Mesothelial cell of epicardium (in vitro differentiated cells): Measurements from ENCODE around the gene GGTLC1. TPM values are rescaled to one million over a fixed set of nuclear protein-coding genes. Genes with fewer than 3 reads are reported as not detected.

Source experiments
- DNase-seq, 2 experiments: peaks; one replicate each; pipeline ENCODE4 v3.0.0; 2021; ENCODE audit warnings: low spot score in 2 of 2; ENCODE audit not compliant: unreplicated experiment in 2 of 2
- H3K27ac Mint-ChIP-seq: 2 replicates; pipeline ENCODE4 v1.8.0; 2021; ENCODE audit warnings: mixed read lengths
- H3K27me3 Mint-ChIP-seq: 2 replicates; pipeline ENCODE4 v1.8.0; 2021; ENCODE audit warnings: low read depth, mixed read lengths
- H3K36me3 Mint-ChIP-seq: 2 replicates; pipeline ENCODE4 v1.8.0; 2021; ENCODE audit warnings: mixed read lengths
- H3K4me1 Mint-ChIP-seq: 2 replicates; pipeline ENCODE4 v1.8.0; 2021; ENCODE audit warnings: mixed read lengths
- H3K4me3 Mint-ChIP-seq: 2 replicates; pipeline ENCODE4 v1.8.0; 2021; ENCODE audit warnings: mild to moderate bottlenecking, moderate library complexity, mixed read lengths
- H3K9me3 Mint-ChIP-seq: 2 replicates; pipeline ENCODE4 v1.8.0; 2021; ENCODE audit warnings: mixed read lengths
- CTCF ChIP-seq: fragments of 200-600 bp; sonication (generic); IDR thresholded peaks from one replicate; pipeline ENCODE4 v1.5.0; 2021; ENCODE audit warnings: antibody characterized with exemption; ENCODE audit not compliant: unreplicated experiment
- total RNA-seq: library from RNA; stranded (reverse); gene quantifications from 3 replicates; pipeline ENCODE4 v1.2.1, GENCODE V29; 2021

GGTLC1 gene
- total RNA-seq, 1 donor from 2014 or later: not detected

GRCh38 chr20:23938118-23938438 lies 50.5 kb downstream of the GGTLC1 start:
- no peak for TF ChIP-seq CTCF
- peaks cover 6% of the 10 kb centered on the region for H3K9me3 Mint-ChIP-seq
- H3K4me1 Mint-ChIP-seq: no peaks in the 10 kb centered on the region
- no peaks in the 10 kb centered on the region for H3K36me3 Mint-ChIP-seq
- H3K4me3 Mint-ChIP-seq: no peak overlapping the region
- H3K27ac Mint-ChIP-seq: no peak overlapping the region
- DNase-seq: no peak
- peaks cover 11% of the 10 kb centered on the region for H3K27me3 Mint-ChIP-seq

DNA sequence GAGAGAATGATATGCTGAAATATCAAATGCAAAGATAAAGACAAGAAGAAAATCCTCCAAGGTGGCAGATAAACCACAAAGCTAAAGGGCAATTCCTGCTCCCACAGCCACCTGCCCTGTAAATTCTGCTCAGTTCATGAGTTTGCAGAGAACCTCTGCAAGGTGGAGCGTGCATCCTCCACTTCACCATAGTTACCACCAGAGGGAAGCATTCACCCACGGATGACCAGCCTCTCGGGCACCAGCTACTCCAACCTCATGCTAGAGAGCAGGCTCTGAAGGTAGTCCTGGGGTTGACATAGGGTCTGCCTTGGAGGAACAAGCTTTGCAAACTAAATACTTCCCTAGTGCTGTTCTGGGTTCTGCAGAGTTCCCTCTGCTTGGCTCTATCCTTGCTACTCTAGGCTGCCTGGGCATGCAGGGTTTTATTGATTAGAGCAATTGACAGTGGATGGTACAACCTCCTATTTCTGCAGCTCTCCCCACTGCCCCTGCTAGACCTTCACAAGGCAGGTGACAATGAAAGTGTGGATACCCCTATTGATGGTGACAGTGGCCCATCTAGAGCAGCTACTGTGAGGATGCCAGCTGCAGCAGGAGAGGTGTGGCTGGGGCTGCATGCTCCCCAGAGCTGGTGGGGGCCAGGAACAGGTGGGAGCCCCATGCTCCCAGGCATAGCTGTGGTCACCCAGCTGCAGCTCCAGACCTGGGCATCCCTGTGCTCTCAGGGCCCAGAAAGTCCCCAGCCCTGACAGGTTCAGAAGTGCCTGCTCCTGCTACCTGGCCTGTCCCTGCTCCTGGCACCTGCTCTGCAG lies 51.1 kb downstream of the GGTLC1 start:
- peak; percentile 78 for TF ChIP-seq CTCF
- peaks cover 11% of the 10 kb centered on the region for H3K27me3 Mint-ChIP-seq
- H3K4me3 Mint-ChIP-seq: no peak overlapping the region
- no peak overlapping the region for H3K27ac Mint-ChIP-seq
- H3K9me3 Mint-ChIP-seq: peaks cover 6% of the 10 kb centered on the region
- DNase-seq: peak; percentile 42 to 83
- H3K36me3 Mint-ChIP-seq: no peaks in the 10 kb centered on the region
- H3K4me1 Mint-ChIP-seq: no peaks in the 10 kb centered on the region

Other genes with a start within 250 kb of the GGTLC1 start
- gene CST1, start 237.8 kb downstream of the GGTLC1 start, total RNA-seq: not detected in 3 replicates
- gene CST2, start 162.1 kb downstream of the GGTLC1 start, total RNA-seq: 1.2 to 1.7 TPM (median 1.5 TPM) in 3 replicates
- not detected in 3 replicates for gene CST5, start 109.0 kb downstream of the GGTLC1 start, total RNA-seq